Liver (tissue), 9 donors: ENCODE data around the gene PPHLN1. TPM values are rescaled to one million over a fixed set of nuclear protein-coding genes. Genes with fewer than 3 reads are reported as not detected.

Experiments used
- DNase-seq: peaks from one replicate; pipeline ENCODE4 v3.0.0-alpha.2; 2017; ENCODE audit warnings: low spot score
- H3K27ac ChIP-seq, 2 donors: one replicate each; pipeline ENCODE4 v1.7.0; 2013; ENCODE audit warnings: inconsistent platforms in 2 of 2, low read length in 2 of 2, control low read depth in 1 of 2, low read depth in 1 of 2, mild to moderate bottlenecking in 1 of 2
- H3K27me3 ChIP-seq, 4 donors: one replicate each; pipeline versions ENCODE4 v1.6.1 to v1.7.0; 2013; ENCODE audit warnings: low read length in 3 of 4, inconsistent platforms in 1 of 4, mild to moderate bottlenecking in 1 of 4, moderate library complexity in 1 of 4; ENCODE audit not compliant: control insufficient read depth in 4 of 4, insufficient read depth in 4 of 4
- H3K36me3 ChIP-seq, 4 donors: one replicate each; pipeline versions ENCODE4 v1.6.1 to v1.7.0; 2013; ENCODE audit warnings: low read length in 3 of 4, mild to moderate bottlenecking in 3 of 4, low read depth in 1 of 4, moderate library complexity in 1 of 4; ENCODE audit not compliant: control insufficient read depth in 4 of 4, insufficient read depth in 3 of 4
- H3K4me1 ChIP-seq, 4 donors: one replicate each; pipeline versions ENCODE4 v1.6.1 to v1.7.0; 2013; ENCODE audit warnings: low read length in 3 of 4, mild to moderate bottlenecking in 3 of 4, moderate library complexity in 1 of 4; ENCODE audit not compliant: control insufficient read depth in 4 of 4, insufficient read depth in 4 of 4
- H3K4me3 ChIP-seq, 3 donors: one replicate each; pipeline versions ENCODE4 v1.6.1 to v1.7.0; 2013; ENCODE audit warnings: low read length in 3 of 3, control low read depth in 1 of 3, low read depth in 1 of 3, mild to moderate bottlenecking in 1 of 3
- H3K9ac ChIP-seq, 2 donors: one replicate each; pipeline ENCODE4 v1.7.0; 2013; ENCODE audit warnings: low read length in 2 of 2, mild to moderate bottlenecking in 2 of 2, moderate library complexity in 2 of 2, control low read depth in 1 of 2, low read depth in 1 of 2
- H3K9me3 ChIP-seq, 4 donors: one replicate each; pipeline versions ENCODE4 v1.6.1 to v1.7.0; 2013; ENCODE audit warnings: low read length in 3 of 4; ENCODE audit not compliant: control insufficient read depth in 4 of 4
- CTCF ChIP-seq: fragments of 150-350 bp; IDR thresholded peaks from 2 replicates; pipeline ENCODE4 v1.5.1; 2017; ENCODE audit warnings: improper control_type of control experiment, low read depth, low read length; ENCODE audit not compliant: missing input control
- FOXA1 ChIP-seq: IDR thresholded peaks from 2 replicates; pipeline ENCODE4 v1.6.1; 2016; ENCODE audit warnings: antibody characterized with exemption
- FOXA2 ChIP-seq: IDR thresholded peaks from 2 replicates; pipeline ENCODE4 v1.6.1; 2016; ENCODE audit warnings: antibody characterized with exemption
- GABPA ChIP-seq, 2 donors: IDR thresholded peaks in 1 of 2; conservative IDR thresholded peaks in 1 of 2; 2 replicates each; pipeline ENCODE4 v1.6.1; 2016; ENCODE audit warnings: antibody characterized with exemption in 2 of 2, mild to moderate bottlenecking in 1 of 2, moderate library complexity in 1 of 2
- HNF4A ChIP-seq, 2 donors: conservative IDR thresholded peaks; 2 replicates each; pipeline ENCODE4 v1.6.1; 2016; ENCODE audit warnings: antibody characterized with exemption in 2 of 2, mild to moderate bottlenecking in 2 of 2
- HNF4G ChIP-seq: IDR thresholded peaks from 2 replicates; pipeline ENCODE4 v1.6.1; 2016; ENCODE audit warnings: antibody characterized with exemption
- JUND ChIP-seq, 2 donors: IDR thresholded peaks; 2 replicates each; pipeline ENCODE4 v1.6.1; 2016; ENCODE audit warnings: antibody characterized with exemption in 2 of 2
- MAX ChIP-seq: IDR thresholded peaks from 2 replicates; pipeline ENCODE4 v1.6.1; 2016; ENCODE audit warnings: antibody characterized with exemption
- NR2F2 ChIP-seq: IDR thresholded peaks from 2 replicates; pipeline ENCODE4 v1.6.1; 2016; ENCODE audit warnings: antibody characterized with exemption
- RAD21 ChIP-seq, 2 donors: IDR thresholded peaks; 2 replicates each; pipeline ENCODE4 v1.6.1; 2016; ENCODE audit warnings: antibody characterized with exemption in 2 of 2, mild to moderate bottlenecking in 2 of 2
- REST ChIP-seq: IDR thresholded peaks from 2 replicates; pipeline ENCODE4 v1.6.1; 2016; ENCODE audit warnings: antibody characterized with exemption, mild to moderate bottlenecking
- RXRA ChIP-seq, 2 donors: IDR thresholded peaks; 2 replicates each; pipeline ENCODE4 v1.6.1; 2017 to 2018; ENCODE audit warnings: antibody characterized with exemption in 2 of 2, mild to moderate bottlenecking in 1 of 2
- SP1 ChIP-seq: IDR thresholded peaks from 2 replicates; pipeline ENCODE4 v1.6.1; 2018; ENCODE audit warnings: antibody characterized with exemption, mild to moderate bottlenecking
- TAF1 ChIP-seq: conservative IDR thresholded peaks from 2 replicates; pipeline ENCODE4 v1.6.1; 2016; ENCODE audit warnings: antibody characterized with exemption, mild to moderate bottlenecking
- YY1 ChIP-seq: IDR thresholded peaks from 2 replicates; pipeline ENCODE4 v1.6.1; 2016; ENCODE audit warnings: antibody characterized with exemption, mild to moderate bottlenecking
- WGBS: extraction: QIAGEN DNeasy Blood & Tissue Kit; methylation state at CpG from one replicate; pipeline ENCODE4 v1.1.7; 2013; 5-methylcytosine and 5-hydroxymethylcytosine counted together
- polyA plus RNA-seq, 2 donors: library from polyadenylated mRNA; stranded (reverse) in 1 of 2; unstranded in 1 of 2; fragments of 200-250 nt in 1 of 2; fragments of >200 nt in 1 of 2; fragmentation: Nextera tagmentation in 1 of 2; extraction: Ambion mirVana in 1 of 2; gene quantifications; one replicate each; pipeline versions ENCODE4 v1.2.1 to v1.2.3, GENCODE V29; 2013 to 2015
- total RNA-seq, 2 donors: library from RNA; depleted of rRNA; stranded (reverse); fragments of >200 nt; gene quantifications; one replicate each; pipeline ENCODE4 v1.2.3, GENCODE V29; 2014
- TF ChIP-seq, protein P1 (sequence below): IDR thresholded peaks from 2 replicates; pipeline ENCODE4 v1.6.1; 2016; ENCODE audit warnings: antibody characterized with exemption
- TF ChIP-seq, protein P2 (sequence below): IDR thresholded peaks from 2 replicates; pipeline ENCODE4 v1.6.1; 2016; ENCODE audit warnings: antibody characterized with exemption
- donor health status: healthy.
- donor health status: healthy.
- donor health status: healthy.
- donor health status: healthy.
- donor health status: healthy.

Gene PPHLN1
- total and polyA plus RNA-seq, 4 donors: 11.6 to 40.3 (median 27.7) TPM

DNA sequence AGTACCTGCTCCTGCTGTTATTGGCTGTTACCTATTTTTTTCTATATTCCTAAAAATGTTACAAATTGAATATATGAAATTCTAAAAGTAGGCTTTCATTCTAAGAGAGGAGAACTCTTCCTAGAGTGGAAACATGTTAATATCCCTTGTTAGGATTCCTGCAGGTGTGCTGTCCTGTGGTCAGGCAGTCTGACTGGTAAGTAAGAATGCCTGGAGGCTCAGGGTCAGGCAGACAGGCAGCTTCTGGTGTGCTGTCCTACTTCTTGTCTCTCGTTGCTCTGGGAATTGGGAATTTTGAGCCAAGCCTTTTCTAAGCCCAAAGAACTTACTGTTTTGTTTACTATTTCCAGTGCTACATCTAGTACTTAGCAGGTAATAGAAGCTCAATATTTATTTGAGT lies 10.3 kb downstream of the PPHLN1 start:
- no peak overlapping the region for H3K9ac ChIP-seq
- DNase-seq: no peak
- H3K4me3 ChIP-seq: no peak overlapping the region
- no peaks in the 10 kb centered on the region for H3K27me3 ChIP-seq
- H3K4me1 ChIP-seq: no peaks in the 10 kb centered on the region
- no peak overlapping the region for H3K27ac ChIP-seq
- TF ChIP-seq REST (no peak), CTCF (no peak), TAF1 (no peak), YY1 (no peak), HNF4G (no peak), GABPA (IDR thresholded peaks at IDR 0.05 in 1 of 2, conservative IDR thresholded peaks at IDR 0.05 in 1 of 2) (no peak), SP1 (no peak), JUND (IDR thresholded peaks at IDR 0.05) (no peak), FOXA2 (no peak), MAX (no peak), FOXA1 (no peak)
- TF ChIP-seq, protein P1, sequence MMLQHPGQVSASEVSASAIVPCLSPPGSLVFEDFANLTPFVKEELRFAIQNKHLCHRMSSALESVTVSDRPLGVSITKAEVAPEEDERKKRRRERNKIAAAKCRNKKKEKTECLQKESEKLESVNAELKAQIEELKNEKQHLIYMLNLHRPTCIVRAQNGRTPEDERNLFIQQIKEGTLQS: no peak
- TF ChIP-seq, protein P2, sequence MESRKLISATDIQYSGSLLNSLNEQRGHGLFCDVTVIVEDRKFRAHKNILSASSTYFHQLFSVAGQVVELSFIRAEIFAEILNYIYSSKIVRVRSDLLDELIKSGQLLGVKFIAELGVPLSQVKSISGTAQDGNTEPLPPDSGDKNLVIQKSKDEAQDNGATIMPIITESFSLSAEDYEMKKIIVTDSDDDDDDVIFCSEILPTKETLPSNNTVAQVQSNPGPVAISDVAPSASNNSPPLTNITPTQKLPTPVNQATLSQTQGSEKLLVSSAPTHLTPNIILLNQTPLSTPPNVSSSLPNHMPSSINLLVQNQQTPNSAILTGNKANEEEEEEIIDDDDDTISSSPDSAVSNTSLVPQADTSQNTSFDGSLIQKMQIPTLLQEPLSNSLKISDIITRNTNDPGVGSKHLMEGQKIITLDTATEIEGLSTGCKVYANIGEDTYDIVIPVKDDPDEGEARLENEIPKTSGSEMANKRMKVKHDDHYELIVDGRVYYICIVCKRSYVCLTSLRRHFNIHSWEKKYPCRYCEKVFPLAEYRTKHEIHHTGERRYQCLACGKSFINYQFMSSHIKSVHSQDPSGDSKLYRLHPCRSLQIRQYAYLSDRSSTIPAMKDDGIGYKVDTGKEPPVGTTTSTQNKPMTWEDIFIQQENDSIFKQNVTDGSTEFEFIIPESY: no peak
- H3K9me3 ChIP-seq: no peaks in the 10 kb centered on the region
- H3K36me3 ChIP-seq: peaks cover 3 to 10% (median 4%) of the 10 kb centered on the region in 4 donors
- 72% methylated on average over 1 of the region's 1 CpG for WGBS

GRCh38 chr12:42338280-42338679 lies 12.3 kb downstream of the PPHLN1 start:
- no peaks in the 10 kb centered on the region for H3K9me3 ChIP-seq
- H3K9ac ChIP-seq: no peak overlapping the region
- 92% methylated on average over 2 of the region's 2 CpGs for WGBS
- peaks cover 3 to 12% (median 4%) of the 10 kb centered on the region in 4 donors for H3K36me3 ChIP-seq
- H3K4me3 ChIP-seq: no peak overlapping the region
- no peaks in the 10 kb centered on the region for H3K27me3 ChIP-seq
- no peak overlapping the region for H3K27ac ChIP-seq
- no peaks in the 10 kb centered on the region for H3K4me1 ChIP-seq
- no peak for DNase-seq
- no peak for TF ChIP-seq SP1
- TF ChIP-seq JUND (IDR thresholded peaks at IDR 0.05): no peak
- TF ChIP-seq MAX: no peak
- TF ChIP-seq HNF4G: no peak
- TF ChIP-seq GABPA (IDR thresholded peaks at IDR 0.05 in 1 of 2, conservative IDR thresholded peaks at IDR 0.05 in 1 of 2): no peak
- no peak for TF ChIP-seq RXRA (IDR thresholded peaks at IDR 0.05)
- no peak for TF ChIP-seq RAD21 (IDR thresholded peaks at IDR 0.05)
- TF ChIP-seq REST: no peak
- TF ChIP-seq, protein P1: no peak
- TF ChIP-seq, protein P2: no peak
- no peak for TF ChIP-seq FOXA1
- no peak for TF ChIP-seq TAF1
- TF ChIP-seq HNF4A (conservative IDR thresholded peaks at IDR 0.05): no peak
- TF ChIP-seq NR2F2: no peak
